ENCODE measurements around the gene CRB1. TPM values are rescaled to one million over a fixed set of nuclear protein-coding genes. Genes with fewer than 3 reads are reported as not detected.
"Not testable (repeated sequence)": the region's sequence is repeated elsewhere in the genome, so short reads cannot be mapped to it uniquely, and the experiment has no call there.

CRB1 gene
- total RNA-seq, 1 donor = under 0.01 TPM

GRCh38 chr1:197480446-197480845 is 212.4 kb downstream of the CRB1 start:
- no peak for DNase-seq (ENCODE audit: low read depth)
- no peak overlapping the region for H3K4me3 ChIP-seq (ENCODE audit: low read depth, low read length)
- TF ChIP-seq CTCF (IDR thresholded peaks at IDR 0.05; ENCODE audit: insufficient read depth, low read depth, low read length) = no peak

- TF ChIP-seq CTCF (IDR thresholded peaks at IDR 0.05; ENCODE audit: insufficient read depth, low read depth, low read length) = no peak
- no peak overlapping the region for H3K4me3 ChIP-seq (ENCODE audit: low read depth, low read length)
- no peak for DNase-seq (ENCODE audit: low read depth)
These were observed 213.0 kb downstream of the CRB1 start for GRCh38 chr1:197481101-197481500.

GRCh38 chr1:197485790-197486189 is 217.7 kb downstream of the CRB1 start:
- no peak overlapping the region for H3K4me3 ChIP-seq (ENCODE audit: low read depth, low read length)
- DNase-seq (ENCODE audit: low read depth) = no peak

GRCh38 chr1:197486946-197487345 is 218.9 kb downstream of the CRB1 start:
- no peak overlapping the region for H3K4me3 ChIP-seq (ENCODE audit: low read depth, low read length)
- TF ChIP-seq CTCF (IDR thresholded peaks at IDR 0.05; ENCODE audit: insufficient read depth, low read depth, low read length) = no peak
- DNase-seq (ENCODE audit: low read depth) = no peak

More at GRCh38 chr1:197485790-197486189, 217.7 kb downstream of the CRB1 start:
- TF ChIP-seq CTCF (IDR thresholded peaks at IDR 0.05; ENCODE audit: insufficient read depth, low read depth, low read length) = no peak

- H3K4me3 ChIP-seq (ENCODE audit: low read depth, low read length); DNase-seq (ENCODE audit: low read depth): not testable (repeated sequence)
These were observed 223.5 kb downstream of the CRB1 start for GRCh38 chr1:197491505-197491904.

- DNase-seq (ENCODE audit: low read depth) = no peak
- TF ChIP-seq CTCF (IDR thresholded peaks at IDR 0.05; ENCODE audit: insufficient read depth, low read depth, low read length) = no peak
These were observed 228.7 kb downstream of the CRB1 start for GRCh38 chr1:197496722-197497121.

GRCh38 chr1:197510691-197511378 is 242.8 kb downstream of the CRB1 start:
- no peak for DNase-seq (ENCODE audit: low read depth)
- H3K4me3 ChIP-seq (ENCODE audit: low read depth, low read length) = no peak overlapping the region
- no peak for TF ChIP-seq CTCF (IDR thresholded peaks at IDR 0.05; ENCODE audit: insufficient read depth, low read depth, low read length)

More at GRCh38 chr1:197496722-197497121, 228.7 kb downstream of the CRB1 start:
- no peak overlapping the region for H3K4me3 ChIP-seq (ENCODE audit: low read depth, low read length)
